Neural progenitor cell (in vitro differentiated cells): ENCODE data around the gene SLC25A12. TPM values are rescaled to one million over a fixed set of nuclear protein-coding genes. Genes with fewer than 3 reads are reported as not detected.

Source experiments
- DNase-seq: peaks from one replicate; pipeline ENCODE4 v3.0.0-alpha.2; 2016; ENCODE audit warnings: low spot score
- H2AFZ ChIP-seq: fragments of 200-600 bp; sonication (generic); replicated peaks from 2 replicates; pipeline ENCODE4 v1.6.1; 2016; ENCODE audit warnings: antibody characterized with exemption
- H3F3A ChIP-seq: fragments of 200-600 bp; sonication (generic); 2 replicates; pipeline ENCODE4 v1.6.1; 2016; ENCODE audit warnings: antibody characterized with exemption, low read depth
- H3K27ac ChIP-seq: fragments of 200-600 bp; sonication (generic); 2 replicates; pipeline ENCODE4 v1.5.1; 2016; ENCODE audit warnings: mild to moderate bottlenecking
- H3K27me3 ChIP-seq: fragments of 200-600 bp; sonication (generic); 2 replicates; pipeline ENCODE4 v1.6.1; 2016; ENCODE audit warnings: mild to moderate bottlenecking, moderate library complexity
- H3K36me3 ChIP-seq: fragments of 200-600 bp; sonication (generic); 2 replicates; pipeline ENCODE4 v1.5.1; 2016
- H3K4me1 ChIP-seq: fragments of 200-600 bp; sonication (generic); 2 replicates; pipeline ENCODE4 v1.6.1; 2016; ENCODE audit warnings: mixed run types
- H3K4me2 ChIP-seq: fragments of 200-600 bp; sonication (generic); 2 replicates; pipeline ENCODE4 v1.6.1; 2016
- H3K4me3 ChIP-seq: fragments of 200-600 bp; sonication (generic); 2 replicates; pipeline ENCODE4 v1.5.1; 2016
- H3K79me2 ChIP-seq: fragments of 200-600 bp; sonication (generic); 2 replicates; pipeline ENCODE4 v1.6.1; 2016; ENCODE audit warnings: low read depth
- H3K9ac ChIP-seq: fragments of 200-600 bp; sonication (generic); 2 replicates; pipeline ENCODE4 v1.6.1; 2016
- H3K9me3 ChIP-seq: fragments of 200-600 bp; sonication (generic); 2 replicates; pipeline ENCODE4 v1.5.1; 2016; ENCODE audit warnings: low read depth
- H4K20me1 ChIP-seq: fragments of 200-600 bp; sonication (generic); 2 replicates; pipeline ENCODE4 v1.6.1; 2016; ENCODE audit warnings: low read depth
- H3K27ac Mint-ChIP-seq: 3 replicates; pipeline ENCODE4 v1.8.0; 2021; ENCODE audit warnings: mixed read lengths
- H3K27me3 Mint-ChIP-seq: 2 replicates; pipeline ENCODE4 v1.8.0; 2022; ENCODE audit warnings: low read depth, mild to moderate bottlenecking, inconsistent platforms, moderate library complexity, mixed read lengths; ENCODE audit not compliant: insufficient read depth
- H3K36me3 Mint-ChIP-seq: 3 replicates; pipeline ENCODE4 v1.8.0; 2021; ENCODE audit warnings: mixed read lengths
- H3K4me1 Mint-ChIP-seq: 3 replicates; pipeline ENCODE4 v1.8.0; 2021; ENCODE audit warnings: mixed read lengths
- H3K4me3 Mint-ChIP-seq: 3 replicates; pipeline ENCODE4 v1.8.0; 2021; ENCODE audit warnings: mild to moderate bottlenecking, moderate library complexity, mixed read lengths
- H3K9me3 Mint-ChIP-seq: 3 replicates; pipeline ENCODE4 v1.8.0; 2020; ENCODE audit warnings: mixed read lengths
- CTCF ChIP-seq: fragments of 200-600 bp; sonication (generic); IDR thresholded peaks from 2 replicates; pipeline ENCODE4 v1.5.1; 2017; ENCODE audit warnings: antibody characterized with exemption, mild to moderate bottlenecking
- EZH2 ChIP-seq: fragments of 200-600 bp; sonication (generic); IDR thresholded peaks from 2 replicates; pipeline ENCODE4 v1.6.1; 2017; ENCODE audit warnings: antibody characterized with exemption, mild to moderate bottlenecking, moderate library complexity
- EZH2phosphoT487 ChIP-seq: fragments of 200-600 bp; sonication (generic); IDR thresholded peaks from 2 replicates; pipeline ENCODE4 v1.6.1; 2017; ENCODE audit warnings: antibody characterized with exemption
- total RNA-seq: library from RNA; depleted of rRNA; stranded (reverse); fragments of >200 nt; gene quantifications from 2 replicates; pipeline ENCODE4 v1.2.3, GENCODE V29; 2015; ENCODE audit warnings: low replicate concordance

SLC25A12 gene
- total RNA-seq = 1.4 and 2.3 TPM in 2 replicates

DNA sequence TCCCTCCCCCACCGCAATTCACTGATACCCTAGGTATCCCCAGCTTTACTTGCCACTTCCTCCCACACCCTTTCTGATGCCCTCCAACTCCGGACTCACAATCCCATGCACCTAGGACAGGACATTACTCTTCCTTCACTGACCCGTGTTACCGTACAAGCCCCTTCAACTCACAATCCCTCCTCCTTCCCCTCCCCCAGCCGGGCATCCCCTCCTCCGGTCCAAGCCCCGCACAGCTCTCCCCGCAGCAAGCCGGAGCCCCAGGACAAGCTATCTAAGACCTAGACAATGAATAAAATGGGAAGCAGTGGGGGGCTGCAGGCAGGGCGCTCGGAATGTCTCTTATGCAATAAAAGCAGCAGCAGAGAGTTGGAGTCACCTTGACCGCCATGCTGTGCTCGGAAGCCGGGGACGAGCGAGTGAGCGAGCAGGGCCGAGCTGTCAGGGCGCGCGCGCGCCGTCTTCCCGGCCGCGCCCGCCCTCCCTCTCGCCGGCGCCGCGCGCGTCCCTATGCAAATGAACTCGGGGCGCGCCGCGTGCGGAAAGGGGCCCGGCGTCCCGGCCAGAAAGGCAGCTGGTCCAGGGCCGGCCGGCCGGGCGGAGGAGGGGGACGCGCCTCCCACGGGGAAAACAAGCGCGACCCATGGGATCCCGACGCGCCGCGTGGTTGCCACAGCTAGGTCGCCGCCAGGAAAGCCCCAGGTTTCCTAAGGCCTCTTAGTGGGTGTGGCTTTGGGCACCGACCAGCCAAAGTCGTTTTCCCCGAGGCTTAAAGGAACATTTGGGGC lies at the start of gene SLC25A12:
SLC25A12 (minus strand) TSS at position 421 of the 788 bp plus-strand sequence; CDS start at position 391, 30 bp downstream.
- Histone ChIP-seq H2AFZ (peak within 1 kb of the TSS; percentile 88), H4K20me1 (no peaks in the 10 kb centered on the region), H3K4me3 (peak within 1 kb of the TSS; percentile 72), H3K9me3 (peaks cover 7% of the 10 kb centered on the region), H3K79me2 (no peaks in the 10 kb centered on the region), H3K4me1 (no peaks in the 10 kb centered on the region), H3K36me3 (no peaks in the 10 kb centered on the region), H3K27me3 (no peaks in the 10 kb centered on the region), H3K27ac (no peak within 1 kb of the TSS), H3F3A (peaks cover 10% of the 10 kb centered on the region), H3K9ac (no peak within 1 kb of the TSS), H3K4me2 (peak within 1 kb of the TSS; percentile 82)
- Mint-ChIP-seq H3K9me3 (peaks cover 5% of the 10 kb centered on the region), H3K27me3 (peaks cover 4% of the 10 kb centered on the region), H3K4me3 (peak within 1 kb of the TSS; percentile 97), H3K27ac (peak within 1 kb of the TSS; percentile 18), H3K4me1 (peaks cover 14% of the 10 kb centered on the region), H3K36me3 (peaks cover 10% of the 10 kb centered on the region)
- DNase-seq = peak; percentile 90
- no peak for TF ChIP-seq EZH2
- TF ChIP-seq CTCF = no peak
- no peak for TF ChIP-seq EZH2phosphoT487

DNA sequence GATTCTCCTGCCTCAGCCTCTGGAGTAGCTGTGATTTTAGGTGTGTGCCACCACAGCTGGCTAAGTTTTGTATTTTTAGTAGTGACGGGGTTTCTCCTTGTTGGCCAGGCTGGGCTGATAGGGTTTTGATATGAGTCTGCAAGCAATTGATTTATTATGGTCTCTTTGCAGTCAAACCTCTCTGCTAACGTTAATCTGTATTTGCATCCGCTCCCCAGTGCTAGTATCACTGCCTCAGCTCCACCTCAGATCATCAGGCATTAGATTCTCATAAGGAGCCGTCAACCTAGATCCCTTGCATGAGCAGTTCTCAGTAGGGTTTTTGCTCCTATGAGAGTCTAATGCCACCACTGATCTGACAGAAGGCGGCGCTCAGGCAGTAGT lies 47.3 kb upstream of the SLC25A12 start:
- no peaks in the 10 kb centered on the region for H3K27me3 Mint-ChIP-seq
- H3K4me1 Mint-ChIP-seq = no peaks in the 10 kb centered on the region
- H3K4me3 ChIP-seq = no peak overlapping the region
- no peak overlapping the region for H3K27ac Mint-ChIP-seq
- no peak overlapping the region for H2AFZ ChIP-seq
- H3K36me3 ChIP-seq = peaks cover 6% of the 10 kb centered on the region
- no peak for DNase-seq
- H4K20me1 ChIP-seq = peaks cover 4% of the 10 kb centered on the region
- TF ChIP-seq EZH2 = no peak
- no peak for TF ChIP-seq EZH2phosphoT487
- no peak for TF ChIP-seq CTCF
- no peaks in the 10 kb centered on the region for H3K27me3 ChIP-seq
- H3K4me3 Mint-ChIP-seq = no peak overlapping the region
- H3K27ac ChIP-seq = no peak overlapping the region
- no peaks in the 10 kb centered on the region for H3F3A ChIP-seq
- peaks cover 22% of the 10 kb centered on the region for H3K9me3 Mint-ChIP-seq
- H3K4me1 ChIP-seq = no peaks in the 10 kb centered on the region
- H3K36me3 Mint-ChIP-seq = peaks cover 32% of the 10 kb centered on the region
- no peaks in the 10 kb centered on the region for H3K9me3 ChIP-seq
- H3K9ac ChIP-seq = no peak overlapping the region
- no peak overlapping the region for H3K4me2 ChIP-seq
- peaks cover 96% of the 10 kb centered on the region for H3K79me2 ChIP-seq

DNA sequence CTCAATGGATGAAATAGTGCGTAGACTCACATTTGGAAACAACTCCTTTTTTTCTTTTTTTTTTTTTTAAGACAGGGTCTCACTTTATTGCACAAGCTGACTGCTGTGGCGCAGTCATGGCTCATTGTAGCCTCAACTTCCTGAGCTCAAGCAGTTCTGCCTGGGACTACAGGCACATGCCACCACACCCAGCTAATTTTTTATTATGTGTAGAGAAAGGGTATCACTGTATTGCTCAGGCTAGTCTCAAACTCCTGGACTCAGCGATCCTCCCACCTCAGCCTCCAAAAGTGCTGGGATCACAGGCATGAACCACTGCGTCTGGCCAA lies 45.7 kb upstream of the SLC25A12 start:
- no peaks in the 10 kb centered on the region for H3F3A ChIP-seq
- peaks cover 33% of the 10 kb centered on the region for H3K36me3 Mint-ChIP-seq
- no peaks in the 10 kb centered on the region for H3K4me1 ChIP-seq
- H3K9ac ChIP-seq = no peak overlapping the region
- H3K4me1 Mint-ChIP-seq = no peaks in the 10 kb centered on the region
- no peaks in the 10 kb centered on the region for H3K27me3 Mint-ChIP-seq
- peaks cover 22% of the 10 kb centered on the region for H3K9me3 Mint-ChIP-seq
- H3K27me3 ChIP-seq = no peaks in the 10 kb centered on the region
- H3K9me3 ChIP-seq = no peaks in the 10 kb centered on the region
- H2AFZ ChIP-seq = no peak overlapping the region
- no peak overlapping the region for H3K4me3 ChIP-seq
- H4K20me1 ChIP-seq = peaks cover 6% of the 10 kb centered on the region
- no peak for TF ChIP-seq CTCF
- no peak for TF ChIP-seq EZH2phosphoT487
- TF ChIP-seq EZH2 = no peak
- H3K27ac Mint-ChIP-seq = no peak overlapping the region
- DNase-seq = no peak
- H3K4me2 ChIP-seq = no peak overlapping the region
- H3K79me2 ChIP-seq = peaks cover 98% of the 10 kb centered on the region
- H3K27ac ChIP-seq = no peak overlapping the region
- H3K4me3 Mint-ChIP-seq = no peak overlapping the region
- peaks cover 6% of the 10 kb centered on the region for H3K36me3 ChIP-seq
